ENCODE data around the gene PHRF1. TPM values are rescaled to one million over a fixed set of nuclear protein-coding genes. Genes with fewer than 3 reads are reported as not detected.
A peak's percentile ranks its signal among the peaks of the same experiment; 100 is the strongest.

PHRF1 gene
- total and polyA plus RNA-seq, 2 experiments from 2014 or later = 25.6 to 26.9 TPM

GRCh38 chr11:612201-612960 lies 36.1 kb downstream of the PHRF1 start:
- no peaks in the 10 kb centered on the region for H3K36me3 ChIP-seq (replicated peaks; ENCODE audit: insufficient read depth, low read depth)

GRCh38 chr11:612961-613300 lies 36.7 kb downstream of the PHRF1 start:
- TF ChIP-seq, protein P1, sequence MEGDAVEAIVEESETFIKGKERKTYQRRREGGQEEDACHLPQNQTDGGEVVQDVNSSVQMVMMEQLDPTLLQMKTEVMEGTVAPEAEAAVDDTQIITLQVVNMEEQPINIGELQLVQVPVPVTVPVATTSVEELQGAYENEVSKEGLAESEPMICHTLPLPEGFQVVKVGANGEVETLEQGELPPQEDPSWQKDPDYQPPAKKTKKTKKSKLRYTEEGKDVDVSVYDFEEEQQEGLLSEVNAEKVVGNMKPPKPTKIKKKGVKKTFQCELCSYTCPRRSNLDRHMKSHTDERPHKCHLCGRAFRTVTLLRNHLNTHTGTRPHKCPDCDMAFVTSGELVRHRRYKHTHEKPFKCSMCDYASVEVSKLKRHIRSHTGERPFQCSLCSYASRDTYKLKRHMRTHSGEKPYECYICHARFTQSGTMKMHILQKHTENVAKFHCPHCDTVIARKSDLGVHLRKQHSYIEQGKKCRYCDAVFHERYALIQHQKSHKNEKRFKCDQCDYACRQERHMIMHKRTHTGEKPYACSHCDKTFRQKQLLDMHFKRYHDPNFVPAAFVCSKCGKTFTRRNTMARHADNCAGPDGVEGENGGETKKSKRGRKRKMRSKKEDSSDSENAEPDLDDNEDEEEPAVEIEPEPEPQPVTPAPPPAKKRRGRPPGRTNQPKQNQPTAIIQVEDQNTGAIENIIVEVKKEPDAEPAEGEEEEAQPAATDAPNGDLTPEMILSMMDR (IDR thresholded peaks at IDR 0.05; ENCODE audit: poor library complexity) = no peak
- TF ChIP-seq EZH2phosphoT487 (IDR thresholded peaks at IDR 0.05; ENCODE audit: low read depth, severe bottlenecking, unreplicated experiment) = no peak
- no peak for TF ChIP-seq EZH2 (IDR thresholded peaks at IDR 0.05; ENCODE audit: borderline replicate concordance)
- H3K4me1 ChIP-seq (ENCODE audit: insufficient read depth) = peaks cover 14% of the 10 kb centered on the region
- H3K27me3 ChIP-seq = no peaks in the 10 kb centered on the region
- H3K4me2 ChIP-seq = no peak overlapping the region
- no peaks in the 10 kb centered on the region for H3K79me2 ChIP-seq
- no peak overlapping the region for H2AFZ ChIP-seq
- no peaks in the 10 kb centered on the region for H3K9me2 ChIP-seq (replicated peaks; ENCODE audit: insufficient read depth)
- no peak for DNase-seq (ENCODE audit: low spot score)
- peaks cover 23% of the 10 kb centered on the region for H4K20me1 ChIP-seq (ENCODE audit: insufficient read depth, poor library complexity, severe bottlenecking)
- H3K4me3 ChIP-seq = no peak overlapping the region
- H3K9me3 ChIP-seq (ENCODE audit: low read depth) = no peaks in the 10 kb centered on the region
- no peak overlapping the region for H3K27ac ChIP-seq
- no peaks in the 10 kb centered on the region for H3K36me3 ChIP-seq (replicated peaks; ENCODE audit: insufficient read depth, low read depth)
- WGBS (ENCODE audit: low lambda C conversion rate, missing lambda C conversion rate) = 99% methylated on average over 10 of the region's 10 CpGs

More at GRCh38 chr11:612201-612960, 36.1 kb downstream of the PHRF1 start:
- Histone ChIP-seq H3K9me3 (ENCODE audit: low read depth) (no peaks in the 10 kb centered on the region), H3K4me1 (ENCODE audit: insufficient read depth) (peaks cover 14% of the 10 kb centered on the region), H3K79me2 (no peaks in the 10 kb centered on the region), H3K4me3 (no peak overlapping the region), H4K20me1 (ENCODE audit: insufficient read depth, poor library complexity, severe bottlenecking) (peaks cover 23% of the 10 kb centered on the region), H3K9me2 (replicated peaks; ENCODE audit: insufficient read depth) (no peaks in the 10 kb centered on the region), H3K4me2 (no peak overlapping the region), H3K27ac (no peak overlapping the region), H2AFZ (no peak overlapping the region), H3K27me3 (no peaks in the 10 kb centered on the region)
- DNase-seq (ENCODE audit: low spot score) = peak; percentile 51
- TF ChIP-seq, protein P1 (IDR thresholded peaks at IDR 0.05; ENCODE audit: poor library complexity) = peak; percentile 16
- TF ChIP-seq EZH2 (IDR thresholded peaks at IDR 0.05; ENCODE audit: borderline replicate concordance) = no peak
- WGBS (ENCODE audit: low lambda C conversion rate, missing lambda C conversion rate) = 84% methylated on average over 19 of the region's 27 CpGs

GRCh38 chr11:613369-613968 lies 37.2 kb downstream of the PHRF1 start:
- H3K27ac ChIP-seq = peak overlapping the region; percentile 51
- peaks cover 23% of the 10 kb centered on the region for H4K20me1 ChIP-seq (ENCODE audit: insufficient read depth, poor library complexity, severe bottlenecking)
- WGBS (ENCODE audit: low lambda C conversion rate, missing lambda C conversion rate) = 77% methylated on average over 19 of the region's 36 CpGs
- H3K36me3 ChIP-seq (replicated peaks; ENCODE audit: insufficient read depth, low read depth) = no peaks in the 10 kb centered on the region
- H3K79me2 ChIP-seq = no peaks in the 10 kb centered on the region
- DNase-seq (ENCODE audit: low spot score) = peak; percentile 89
- H3K4me3 ChIP-seq = no peak overlapping the region
- H3K4me1 ChIP-seq (ENCODE audit: insufficient read depth) = peaks cover 14% of the 10 kb centered on the region
- TF ChIP-seq, protein P1 (IDR thresholded peaks at IDR 0.05; ENCODE audit: poor library complexity) = no peak
- TF ChIP-seq EZH2phosphoT487 (IDR thresholded peaks at IDR 0.05; ENCODE audit: low read depth, severe bottlenecking, unreplicated experiment) (no peak), EZH2 (IDR thresholded peaks at IDR 0.05; ENCODE audit: borderline replicate concordance) (no peak)
- H3K9me2 ChIP-seq (replicated peaks; ENCODE audit: insufficient read depth) = no peaks in the 10 kb centered on the region
- H3K9me3 ChIP-seq (ENCODE audit: low read depth) = no peaks in the 10 kb centered on the region
- no peak overlapping the region for H3K4me2 ChIP-seq
- no peaks in the 10 kb centered on the region for H3K27me3 ChIP-seq
- H2AFZ ChIP-seq = no peak overlapping the region

All from hepatocyte (in vitro differentiated cells).